Measurements from ENCODE around the gene BICC1. TPM values are rescaled to one million over a fixed set of nuclear protein-coding genes. Genes with fewer than 3 reads are reported as not detected.

The BICC1 gene
- total and polyA plus RNA-seq, 2 of the 8 experiments (the other 6 are each of a cell fraction or from before 2014, with no cell fraction given) = 0.20 to 0.73 TPM

GRCh38 chr10:58662314-58662713 lies 149.6 kb downstream of the BICC1 start (continued):
- TF ChIP-seq CHD7 (IDR thresholded peaks at IDR 0.05; ENCODE audit: insufficient replicate concordance, low read length) (no peak), SAP30 (IDR thresholded peaks at IDR 0.05; ENCODE audit: insufficient read depth, insufficient replicate concordance, low read length) (no peak), JUND (IDR thresholded peaks at IDR 0.05; ENCODE audit: low read length) (no peak), TAF1 (IDR thresholded peaks at IDR 0.05; ENCODE audit: low read depth, low read length) (no peak), GABPA (IDR thresholded peaks at IDR 0.05; ENCODE audit: borderline replicate concordance, insufficient read depth, low read length) (no peak), RNF2 (IDR thresholded peaks at IDR 0.05; ENCODE audit: borderline replicate concordance, low read depth, low read length, missing control alignments, poor library complexity, severe bottlenecking) (no peak), GTF2F1 (IDR thresholded peaks at IDR 0.05; ENCODE audit: borderline replicate concordance, low read depth, low read length) (no peak)
